HCT116 (cell line): ENCODE data around the gene STK32B. TPM values are rescaled to one million over a fixed set of nuclear protein-coding genes. Genes with fewer than 3 reads are reported as not detected.

ENCODE experiments used
- ATAC-seq: fragments of 200-7000 bp; cut with Tn5 transposase; 2 replicates; pipeline ENCODE4 v1.9.1; 2020; ENCODE audit warnings: mild to moderate bottlenecking, moderate library complexity
- BruUV-seq: library from RNA; stranded (reverse); fragments of 400-500 nt; replicated peaks from 2 replicates; lab custom pipeline; 2021; lab: Mats Ljungman, UMichigan
- CTCF ChIA-PET: fragments of 300-600 bp; sonication (Branson Sonifier 250); formaldehyde crosslinking; loops from one replicate; lab custom pipeline; 2021; ENCODE audit warnings: antibody characterized with exemption; lab: Charles Lee
- POLR2A ChIA-PET: fragments of 300-600, 350-600 bp; sonication (Branson Sonifier 250); formaldehyde crosslinking; loops from one replicate; lab custom pipeline; 2021; ENCODE audit warnings: antibody characterized with exemption; lab: Charles Lee
- RAD21 ChIA-PET, 2 experiments: fragments of 300-600 bp; sonication (Branson Sonifier 250); formaldehyde crosslinking; loops; one replicate each; lab custom pipeline; 2023; ENCODE audit warnings: low total read pairs in 2 of 2; ENCODE audit not compliant: uncharacterized antibody in 2 of 2, unreplicated experiment in 2 of 2, low non-redundant PET in 1 of 2; lab: Charles Lee
- DNase-seq: peaks from one replicate; pipeline ENCODE4 v3.0.0-alpha.2; 2010; ENCODE audit warnings: low read depth, low spot score
- H2AFZ ChIP-seq: fragments of 200-600 bp; shearing (Covaris generic), sonication (generic); 2 replicates; pipeline ENCODE4 v1.6.1; 2017; ENCODE audit warnings: low read depth, mixed run types, mixed read lengths, antibody characterized with exemption, low read length; ENCODE audit not compliant: poor library complexity, severe bottlenecking
- H3K27ac ChIP-seq: 2 replicates; pipeline ENCODE4 v1.5.1; 2012; ENCODE audit warnings: low read depth, low read length
- H3K27me3 ChIP-seq: fragments of 200-600 bp; sonication (generic); 2 replicates; pipeline ENCODE4 v1.6.1; 2016; ENCODE audit warnings: mixed run types, low read length, mixed read lengths; ENCODE audit not compliant: insufficient read depth
- H3K36me3 ChIP-seq, 2 experiments: fragments of 200-500 bp in 1 of 2; fragments of 200-600 bp in 1 of 2; sonication (Bioruptor generic) in 1 of 2; sonication (generic) in 1 of 2; 2 replicates each; pipeline versions ENCODE4 v1.5.1 to v1.6.1; 2014 to 2016; ENCODE audit warnings: low read length in 2 of 2, inconsistent platforms in 1 of 2, mixed read lengths in 1 of 2, mixed run types in 1 of 2; ENCODE audit not compliant: insufficient read depth in 2 of 2, control insufficient read depth in 1 of 2
- H3K4me1 ChIP-seq, 2 experiments: fragments of 200-600 bp in 1 of 2; sonication (generic) in 1 of 2; 2 replicates each; pipeline versions ENCODE4 v1.5.1 to v1.6.1; 2012 to 2017; ENCODE audit warnings: low read length in 2 of 2, inconsistent platforms in 1 of 2, mild to moderate bottlenecking in 1 of 2, mixed read lengths in 1 of 2, mixed run types in 1 of 2, moderate library complexity in 1 of 2; ENCODE audit not compliant: insufficient read depth in 2 of 2, control insufficient read depth in 1 of 2
- H3K4me2 ChIP-seq: fragments of 200-600 bp; sonication (generic); 2 replicates; pipeline ENCODE4 v1.6.1; 2017; ENCODE audit warnings: mixed run types, low read length, mixed read lengths
- H3K4me3 ChIP-seq, 2 experiments: fragments of 200-600 bp in 1 of 2; sonication (generic) in 1 of 2; replicated peaks in 1 of 2; 2 replicates each; pipeline ENCODE4 v1.5.1; 2011 to 2016; ENCODE audit warnings: low read length in 2 of 2, control low read depth in 1 of 2, low read depth in 1 of 2, mild to moderate bottlenecking in 1 of 2, mixed read lengths in 1 of 2, mixed run types in 1 of 2
- H3K79me2 ChIP-seq: fragments of 200-600 bp; sonication (generic); 2 replicates; pipeline ENCODE4 v1.6.1; 2017; ENCODE audit warnings: mild to moderate bottlenecking, mixed run types, low read length, moderate library complexity, mixed read lengths; ENCODE audit not compliant: insufficient read depth
- H3K9ac ChIP-seq: fragments of 200-600 bp; sonication (generic); 2 replicates; pipeline ENCODE4 v1.6.1; 2016; ENCODE audit warnings: low read length, mixed read lengths
- H3K9me2 ChIP-seq: fragments of 200-600 bp; sonication (generic), shearing (Covaris generic); 2 replicates; pipeline ENCODE4 v1.6.1; 2017; ENCODE audit warnings: mixed run types, mild to moderate bottlenecking, moderate library complexity; ENCODE audit not compliant: insufficient read depth
- H3K9me3 ChIP-seq, 2 experiments: fragments of 200-500 bp in 1 of 2; fragments of 200-600 bp in 1 of 2; sonication (Bioruptor generic) in 1 of 2; sonication (generic) in 1 of 2; 2 replicates each; pipeline ENCODE4 v1.6.1; 2014 to 2017; ENCODE audit warnings: low read length in 2 of 2, mixed read lengths in 2 of 2, inconsistent platforms in 1 of 2, low read depth in 1 of 2, mild to moderate bottlenecking in 1 of 2, mixed run types in 1 of 2, moderate library complexity in 1 of 2; ENCODE audit not compliant: control insufficient read depth in 1 of 2, insufficient read depth in 1 of 2
- H4K20me1 ChIP-seq: fragments of 200-600 bp; sonication (generic), shearing (Covaris generic); 2 replicates; pipeline ENCODE4 v1.6.1; 2017; ENCODE audit warnings: mixed run types, mild to moderate bottlenecking, moderate library complexity; ENCODE audit not compliant: insufficient read depth
- ATF3 ChIP-seq: IDR thresholded peaks from 2 replicates; pipeline ENCODE4 v1.6.1; 2012
- CEBPB ChIP-seq: IDR thresholded peaks from 2 replicates; pipeline ENCODE4 v1.6.1; 2012; ENCODE audit warnings: low read depth
- ELF1 ChIP-seq: IDR thresholded peaks from 2 replicates; pipeline ENCODE4 v1.6.1; 2012; ENCODE audit warnings: low read depth, borderline replicate concordance
- EZH2 ChIP-seq: fragments of 200-600 bp; sonication (generic); IDR thresholded peaks from 2 replicates; pipeline ENCODE4 v1.6.1; 2017; ENCODE audit warnings: antibody characterized with exemption, mixed run types
- POLR2AphosphoS5 ChIP-seq: IDR thresholded peaks from 2 replicates; pipeline ENCODE4 v1.6.1; 2011; ENCODE audit warnings: mild to moderate bottlenecking, low read depth, low read length, moderate library complexity
- REST ChIP-seq: IDR thresholded peaks from 2 replicates; pipeline ENCODE4 v1.6.1; 2012; ENCODE audit warnings: low read depth
- SP1 ChIP-seq: IDR thresholded peaks from 2 replicates; pipeline ENCODE4 v1.6.1; 2012; ENCODE audit warnings: low read depth
- YY1 ChIP-seq: IDR thresholded peaks from 2 replicates; pipeline ENCODE4 v1.6.1; 2011; ENCODE audit warnings: low read length, low read depth, moderate library complexity, mild to moderate bottlenecking; ENCODE audit not compliant: insufficient replicate concordance; ENCODE audit errors: extremely low read depth
- intact Hi-C: fragments of 100-400 bp; cut with micrococcal nuclease; formaldehyde crosslinking; loops from 2 replicates; pipeline ENCODE4 v1.10.0; 2022
- total RNA-seq: library from RNA; stranded (reverse); gene quantifications from one replicate; pipeline ENCODE4 v1.2.1, GENCODE V29; 2021; ENCODE audit not compliant: unreplicated experiment

STK32B gene
- total RNA-seq, 1 experiment from 2014 or later: not detected

- no peak for DNase-seq
- intact Hi-C loops: no loop called here
- H3K27ac ChIP-seq: no peak overlapping the region
- H3K36me3 ChIP-seq: no peaks in the 10 kb centered on the region
- H3K27me3 ChIP-seq: peaks cover 29% of the 10 kb centered on the region; the same call in 1 of the 2 replicates
- H4K20me1 ChIP-seq: no peaks in the 10 kb centered on the region
- ATAC-seq: no peak
- CTCF ChIA-PET: no interaction called here
- H3K4me2 ChIP-seq: no peak overlapping the region
- no peaks in the 10 kb centered on the region for H3K79me2 ChIP-seq
- H3K4me1 ChIP-seq: no peaks in the 10 kb centered on the region
- H3K9me2 ChIP-seq: no peaks in the 10 kb centered on the region
- TF ChIP-seq CEBPB (no peak), REST (no peak), ELF1 (no peak), YY1 (no peak), ATF3 (no peak), POLR2AphosphoS5 (no peak), EZH2 (no peak), SP1 (no peak)
- H3K9me3 ChIP-seq: no peaks in the 10 kb centered on the region
- BruUV-seq: no TSS peak
- no peak overlapping the region for H2AFZ ChIP-seq
- RAD21 ChIA-PET: interaction anchor here in 1 of 2 experiments (0.7 kb wide), 1 partner anchor 733 kb away, joined by 3 read pairs; no protein-coding TSS in a partner anchor
- POLR2A ChIA-PET: no interaction called here
- no peak overlapping the region for H3K9ac ChIP-seq
- no peak overlapping the region for H3K4me3 ChIP-seq
Observed at GRCh38 chr4:5055411-5055810, 4.1 kb downstream of the STK32B start.
